ENCODE measurements around the gene PSG7.
A peak's percentile ranks its signal among the peaks of the same experiment; 100 is the strongest.
"Not testable (repeated sequence)": the region's sequence is repeated elsewhere in the genome, so short reads cannot be mapped to it uniquely, and the experiment has no call there.

Gene PSG7

GRCh38 chr19:42937107-42937506 lies at the start of gene PSG7:
Gene PSG7, minus strand, starts transcription at chr19:42937207. Its CDS starts 131 bp downstream, at chr19:42937076.
- DNase-seq (ENCODE audit: low read depth in 2 of 3, low spot score in 1 of 3) = not testable (repeated sequence)

GRCh38 chr19:42985588-42985987 lies 48.6 kb upstream of the PSG7 start:
- DNase-seq (ENCODE audit: low read depth in 2 of 3, low spot score in 1 of 3) = no peak

DNA sequence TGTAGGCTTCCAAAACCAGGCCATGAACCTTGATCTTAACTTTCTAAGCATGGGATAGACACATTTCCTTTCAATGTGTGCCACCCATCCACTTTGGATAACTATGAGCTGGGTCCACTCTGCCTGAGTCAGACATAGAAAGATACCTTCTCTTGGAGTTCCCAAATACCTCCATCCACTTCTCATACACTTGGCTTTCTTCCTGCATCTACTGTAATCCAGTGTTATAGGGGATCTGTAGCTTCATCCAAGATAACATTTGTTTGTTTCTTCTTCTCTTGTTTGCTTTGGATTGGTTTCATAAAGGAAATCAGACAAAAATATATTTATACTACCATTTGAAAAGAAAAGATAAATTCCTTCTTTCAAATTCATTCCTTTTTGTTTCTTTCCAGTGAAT lies 45.1 kb upstream of the PSG7 start:
- DNase-seq (ENCODE audit: low read depth in 2 of 3, low spot score in 1 of 3) = not testable (repeated sequence)

DNA sequence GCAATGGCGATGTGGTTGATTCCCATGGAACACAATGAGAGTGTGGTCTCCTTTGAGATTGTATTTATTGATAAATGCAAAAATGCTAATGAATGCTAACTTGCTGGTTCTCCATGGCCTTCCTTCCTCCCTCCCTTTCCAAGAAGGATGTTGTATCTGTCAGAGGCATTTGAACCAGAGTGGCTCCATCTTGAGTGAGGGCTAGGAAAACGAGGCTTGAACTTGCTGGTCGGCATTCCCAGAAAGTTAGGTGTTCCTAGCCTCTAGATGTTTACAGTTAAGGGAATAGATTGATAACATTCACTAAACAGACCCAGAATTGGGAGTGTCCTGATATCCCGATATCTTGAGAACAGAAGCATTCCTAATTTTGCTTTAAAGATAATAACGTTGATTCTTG lies 34.4 kb upstream of the PSG7 start:
- not testable (repeated sequence) for DNase-seq (ENCODE audit: low read depth in 2 of 3, low spot score in 1 of 3)

- no peak for DNase-seq (ENCODE audit: low read depth in 2 of 3, low spot score in 1 of 3)
Observed at GRCh38 chr19:42965176-42965575, 28.2 kb upstream of the PSG7 start.

DNA sequence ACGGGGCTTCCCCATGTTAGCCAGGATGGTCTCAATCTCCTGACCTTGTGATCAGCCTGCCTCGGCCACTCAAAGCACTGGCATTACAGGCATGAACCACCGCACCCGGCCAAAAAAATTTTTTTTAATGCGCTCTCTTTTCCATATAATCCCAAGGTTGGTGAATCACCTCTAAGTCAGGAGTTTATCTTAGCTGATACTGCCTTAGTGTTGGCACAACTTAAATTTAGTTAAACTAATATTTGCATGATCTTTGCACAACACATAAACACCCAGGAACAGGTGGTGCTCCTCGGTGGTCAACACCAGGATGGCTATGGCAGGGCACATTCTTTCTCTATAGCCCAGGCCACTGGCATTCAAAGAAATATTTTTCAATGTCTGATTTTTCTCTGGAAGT lies 24.1 kb upstream of the PSG7 start:
- no peak for DNase-seq (ENCODE audit: low read depth in 2 of 3, low spot score in 1 of 3)

DNA sequence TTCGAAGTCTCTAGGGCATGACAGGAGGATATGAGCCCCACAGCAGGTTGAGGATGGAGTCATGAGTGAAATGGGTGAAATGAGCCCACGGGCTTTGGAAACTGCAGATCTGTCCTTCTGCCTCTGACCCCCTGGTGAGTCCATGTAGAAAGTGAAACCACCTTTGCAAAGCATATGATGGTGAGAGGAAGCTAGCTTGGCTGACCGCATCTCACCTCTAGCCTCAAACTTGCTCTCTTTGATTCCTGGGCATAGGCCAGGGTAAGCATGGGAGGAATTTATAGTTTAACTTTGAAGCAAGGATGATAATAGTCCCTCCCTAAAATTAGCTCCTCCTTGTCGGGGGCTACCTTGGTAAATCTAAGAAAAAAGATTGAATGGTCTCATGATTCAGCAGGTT lies 15.1 kb upstream of the PSG7 start:
- not testable (repeated sequence) for DNase-seq (ENCODE audit: low read depth in 2 of 3, low spot score in 1 of 3)

DNA sequence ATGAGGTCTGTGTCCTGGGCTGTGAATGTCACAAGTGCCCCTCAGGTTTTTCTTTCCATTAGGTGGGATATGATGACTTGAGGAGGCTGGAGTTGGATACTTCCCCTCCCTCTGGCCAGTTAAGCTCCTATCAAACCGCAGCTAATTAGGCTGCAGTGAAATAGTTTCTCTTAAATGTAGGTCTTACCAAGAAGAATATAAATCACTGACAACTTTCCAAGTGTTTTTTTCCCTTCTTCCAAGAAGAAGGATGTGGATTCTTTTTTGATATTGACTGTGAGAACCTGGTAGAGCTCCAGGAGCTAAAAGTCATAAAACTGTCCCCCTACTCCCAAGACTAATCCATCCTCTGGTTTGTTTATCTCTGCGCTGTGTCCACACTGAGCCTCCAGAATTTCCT lies 14.5 kb upstream of the PSG7 start:
- DNase-seq (ENCODE audit: low read depth in 2 of 3, low spot score in 1 of 3) = not testable (repeated sequence)

DNA sequence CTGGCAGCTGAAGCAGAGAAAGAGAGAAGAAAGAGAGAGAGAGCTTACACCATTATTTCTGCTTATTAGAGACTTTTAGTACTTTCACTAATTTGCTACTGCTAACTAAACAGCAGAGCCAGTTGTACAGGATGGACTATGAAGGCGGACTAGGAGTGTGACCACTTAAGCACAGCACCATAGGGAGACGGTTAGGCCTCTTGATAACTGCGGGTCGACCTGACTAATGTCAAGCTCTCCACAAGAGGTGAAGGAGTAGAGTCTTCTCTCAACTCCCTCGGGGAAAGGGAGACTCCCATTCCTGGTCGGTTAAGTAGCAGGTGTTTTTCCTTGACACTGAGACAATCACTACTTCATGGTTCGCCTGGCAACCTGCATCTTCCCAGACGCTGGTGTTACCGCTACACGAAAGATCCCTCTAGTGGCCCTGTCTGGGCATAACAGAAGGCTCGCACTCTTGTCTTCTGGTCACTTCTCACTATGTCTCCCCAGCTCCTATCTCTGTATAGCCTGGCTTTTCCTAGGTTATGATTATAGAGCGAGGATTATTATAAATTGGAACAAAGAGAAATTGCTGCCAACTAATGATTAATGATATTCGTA lies 5.3 kb upstream of the PSG7 start:
- DNase-seq (ENCODE audit: low read depth in 2 of 3, low spot score in 1 of 3) = no peak

DNA sequence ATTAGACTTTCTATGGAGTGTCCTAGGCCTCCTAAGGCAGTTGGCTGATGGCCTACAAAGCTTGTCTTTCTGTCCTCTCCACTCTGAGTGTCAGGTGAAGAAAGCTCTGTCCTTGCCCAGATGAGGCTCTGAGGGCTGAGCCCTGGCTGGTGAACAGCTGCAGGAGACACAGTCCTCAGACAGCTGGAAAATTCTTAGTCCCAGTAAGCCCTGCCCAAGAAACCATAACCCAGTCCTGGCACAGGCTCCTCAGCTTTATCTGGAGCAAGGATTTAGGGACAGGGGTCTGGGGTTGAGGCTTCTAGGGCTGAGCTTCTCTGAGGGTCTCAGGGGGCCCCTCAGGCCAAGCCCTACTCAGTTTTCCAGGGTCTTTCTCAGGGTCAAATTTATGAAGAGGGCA lies 2.3 kb downstream of the PSG7 start:
- not testable (repeated sequence) for DNase-seq (ENCODE audit: low read depth in 2 of 3, low spot score in 1 of 3)

- DNase-seq (ENCODE audit: low read depth in 2 of 3, low spot score in 1 of 3) = not testable (repeated sequence)
Observed at GRCh38 chr19:42934183-42934582, 2.8 kb downstream of the PSG7 start.

DNA sequence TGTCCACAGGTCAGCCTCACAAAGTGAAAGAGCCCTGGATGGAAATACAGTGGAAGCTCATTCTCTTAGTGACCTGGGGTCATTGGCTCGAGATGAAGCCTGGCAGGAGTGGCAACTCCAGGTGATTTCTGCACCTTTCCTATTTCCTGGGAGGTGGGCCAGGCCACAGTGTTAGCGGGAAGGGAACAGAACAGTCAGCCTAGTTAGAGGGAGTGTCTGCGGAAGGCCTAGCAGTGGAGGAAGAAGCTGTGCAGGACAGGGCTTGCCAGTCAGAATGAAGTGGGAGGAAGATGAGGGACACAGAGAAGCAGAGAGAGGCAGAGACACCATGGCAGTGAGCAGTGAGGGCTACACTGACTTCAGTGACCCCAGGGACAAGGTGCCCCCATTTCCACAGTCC lies 3.6 kb downstream of the PSG7 start:
- DNase-seq (ENCODE audit: low read depth in 2 of 3, low spot score in 1 of 3) = not testable (repeated sequence)

GRCh38 chr19:42932485-42933101 lies 4.4 kb downstream of the PSG7 start:
- DNase-seq (ENCODE audit: low read depth in 2 of 3, low spot score in 1 of 3) = not testable (repeated sequence)

DNA sequence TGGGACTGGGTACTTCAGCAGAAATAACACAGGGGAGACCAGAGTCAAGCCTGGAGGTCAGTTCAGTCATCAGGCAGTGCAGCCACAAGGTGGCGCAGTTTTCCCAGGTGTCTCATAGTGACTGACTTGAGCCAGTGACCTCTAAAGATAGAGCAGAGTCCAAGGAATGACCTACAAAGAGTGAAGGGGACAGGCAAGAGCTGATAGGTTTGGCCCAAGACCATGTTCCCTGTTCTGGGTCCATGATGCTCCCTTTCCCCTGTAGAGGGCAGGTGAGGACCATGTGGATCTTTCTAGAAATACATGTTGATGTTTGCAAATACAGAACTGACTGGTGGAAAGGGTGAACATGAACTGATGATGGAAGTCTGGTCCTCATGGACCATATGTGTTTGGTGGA lies 6.8 kb downstream of the PSG7 start:
- DNase-seq (ENCODE audit: low read depth in 2 of 3, low spot score in 1 of 3) = peak in 2 of 3 donors; percentile 13 to 17

DNA sequence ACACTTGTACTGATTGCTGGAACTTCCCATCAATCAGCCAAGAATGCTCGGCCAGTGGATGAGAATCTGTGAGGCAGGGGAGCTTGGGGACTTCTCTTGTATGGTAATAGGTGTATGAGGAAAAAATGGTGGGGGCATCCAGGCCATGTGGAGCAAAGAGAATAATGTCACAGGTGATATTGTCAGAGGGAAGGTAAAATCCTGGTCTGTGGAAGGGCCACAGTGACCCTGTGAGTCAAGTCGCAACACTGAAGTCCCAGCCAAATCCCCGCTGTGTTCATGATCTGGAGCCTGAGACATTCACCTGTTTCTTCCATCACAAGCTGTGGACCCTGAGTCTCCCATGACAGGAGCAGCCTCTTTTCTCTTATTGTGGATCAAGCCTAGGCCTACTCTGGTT lies 8.1 kb downstream of the PSG7 start:
- no peak for DNase-seq (ENCODE audit: low read depth in 2 of 3, low spot score in 1 of 3)

- no peak for DNase-seq (ENCODE audit: low read depth in 2 of 3, low spot score in 1 of 3)
Observed at GRCh38 chr19:42926781-42927180, 10.2 kb downstream of the PSG7 start.

DNA sequence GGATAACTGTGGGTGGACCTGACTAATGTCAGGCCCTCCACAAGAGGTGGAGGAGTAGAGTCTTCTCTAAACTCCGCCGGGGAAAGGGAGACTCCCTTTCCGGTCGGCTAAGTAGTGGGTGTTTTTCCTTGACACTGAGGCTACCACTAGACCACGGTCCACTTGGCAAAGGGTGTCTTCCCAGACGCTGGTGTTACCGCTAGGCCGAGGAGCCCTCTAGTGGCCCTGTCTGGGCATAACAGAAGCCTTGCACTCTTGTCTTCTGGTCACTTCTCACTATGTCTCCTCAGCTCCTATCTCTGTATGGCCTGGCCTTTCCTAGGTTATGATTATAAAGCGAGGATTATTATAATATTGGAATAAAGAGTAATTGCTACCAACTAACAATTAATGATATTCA lies 13.9 kb downstream of the PSG7 start:
- DNase-seq (ENCODE audit: low read depth in 2 of 3, low spot score in 1 of 3) = peak; percentile 3 to 18 (median 5)

GRCh38 chr19:42920971-42921370 lies 16.0 kb downstream of the PSG7 start:
- DNase-seq (ENCODE audit: low read depth in 2 of 3, low spot score in 1 of 3) = not testable (repeated sequence)

DNA sequence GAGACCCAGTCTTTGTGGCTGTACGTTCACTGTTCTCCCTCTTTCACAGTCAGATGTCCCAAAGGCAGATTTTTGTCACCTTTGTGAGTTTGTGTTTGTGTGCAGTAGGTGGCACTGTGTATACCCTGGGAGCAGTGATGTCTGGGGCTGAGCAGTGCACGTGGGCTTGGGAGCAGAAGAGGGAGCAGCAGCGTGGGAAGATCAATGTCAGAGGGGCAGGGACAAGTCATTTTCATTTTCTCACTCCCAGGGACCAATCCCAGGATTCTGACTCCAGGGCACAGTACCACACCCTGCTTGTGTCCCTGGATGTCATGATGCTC lies 17.3 kb downstream of the PSG7 start:
- DNase-seq (ENCODE audit: low read depth in 2 of 3, low spot score in 1 of 3) = no peak

- DNase-seq (ENCODE audit: low read depth in 2 of 3, low spot score in 1 of 3) = not testable (repeated sequence)
Observed at GRCh38 chr19:42919070-42919756, 17.8 kb downstream of the PSG7 start.

DNA sequence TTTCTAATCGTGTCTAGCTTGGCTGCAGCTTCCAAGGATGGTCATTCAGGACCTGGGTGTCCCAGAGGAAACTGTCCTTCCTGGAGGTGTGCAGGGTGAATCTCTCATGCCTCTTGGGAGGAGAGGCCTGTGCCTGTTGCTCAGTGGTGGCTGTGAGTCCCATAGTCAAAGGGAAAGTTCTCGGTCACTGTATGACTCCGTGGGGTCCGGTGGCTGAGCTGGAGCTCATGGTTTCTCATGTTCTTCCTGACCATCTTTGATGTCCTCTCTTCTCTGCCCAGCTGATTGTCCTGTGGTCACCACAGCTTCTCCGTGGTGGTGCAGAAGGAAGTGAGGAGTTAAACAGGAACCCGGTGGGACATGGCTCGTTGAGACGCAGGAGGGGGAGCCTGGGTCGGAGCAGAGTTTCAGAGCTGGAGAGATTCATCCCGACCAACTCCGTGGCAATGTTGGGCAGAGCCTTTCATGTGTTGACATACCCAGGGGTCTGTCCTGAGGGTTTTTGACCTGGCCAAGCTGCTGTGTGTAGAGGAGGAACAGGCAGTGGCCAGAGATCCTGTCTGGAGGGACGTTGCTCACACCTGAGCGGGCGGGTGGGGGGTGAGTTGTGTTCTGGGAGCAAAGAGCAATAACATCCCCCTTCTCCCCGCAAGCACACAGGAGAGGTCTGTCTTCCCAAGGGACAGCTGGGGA lies 18.5 kb downstream of the PSG7 start:
- not testable (repeated sequence) for DNase-seq (ENCODE audit: low read depth in 2 of 3, low spot score in 1 of 3)

DNA sequence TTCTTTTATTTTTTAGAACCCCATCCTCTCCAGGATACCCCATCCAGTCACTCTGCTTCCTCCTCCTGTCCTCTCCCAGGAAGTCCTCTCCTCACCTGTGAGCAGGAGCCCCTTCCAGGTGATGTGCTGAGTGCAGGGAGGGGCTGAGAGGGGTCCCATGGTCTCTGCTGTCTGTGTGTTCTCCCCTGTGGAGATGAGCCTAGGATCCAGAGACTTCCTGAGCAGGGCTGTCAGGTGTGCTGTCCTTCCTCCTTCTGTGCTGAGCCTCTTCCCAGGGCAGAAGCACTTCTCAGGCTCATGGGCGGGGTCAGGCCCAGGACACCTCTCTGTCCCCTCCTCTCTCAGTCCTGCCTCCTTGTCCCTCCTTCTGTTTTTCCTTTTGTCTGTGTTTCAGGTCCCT lies 19.4 kb downstream of the PSG7 start, which contains the start of gene PSG6:
Gene PSG6, minus strand, starts transcription at position 261 of the 400 bp plus-strand sequence. Its CDS starts 102 bp downstream, at position 159.
- not testable (repeated sequence) for DNase-seq (ENCODE audit: low read depth in 2 of 3, low spot score in 1 of 3)

Data from stimulated activated CD4-positive, alpha-beta T cell treated with anti-CD3 and anti-CD28 coated beads, Interleukin-12 subunit alpha, Interleukin-12 subunit beta, amount 100 ng/mL, for 48 hours (primary cell).